ENCODE measurements around the gene SLA2.

SLA2 gene

DNA sequence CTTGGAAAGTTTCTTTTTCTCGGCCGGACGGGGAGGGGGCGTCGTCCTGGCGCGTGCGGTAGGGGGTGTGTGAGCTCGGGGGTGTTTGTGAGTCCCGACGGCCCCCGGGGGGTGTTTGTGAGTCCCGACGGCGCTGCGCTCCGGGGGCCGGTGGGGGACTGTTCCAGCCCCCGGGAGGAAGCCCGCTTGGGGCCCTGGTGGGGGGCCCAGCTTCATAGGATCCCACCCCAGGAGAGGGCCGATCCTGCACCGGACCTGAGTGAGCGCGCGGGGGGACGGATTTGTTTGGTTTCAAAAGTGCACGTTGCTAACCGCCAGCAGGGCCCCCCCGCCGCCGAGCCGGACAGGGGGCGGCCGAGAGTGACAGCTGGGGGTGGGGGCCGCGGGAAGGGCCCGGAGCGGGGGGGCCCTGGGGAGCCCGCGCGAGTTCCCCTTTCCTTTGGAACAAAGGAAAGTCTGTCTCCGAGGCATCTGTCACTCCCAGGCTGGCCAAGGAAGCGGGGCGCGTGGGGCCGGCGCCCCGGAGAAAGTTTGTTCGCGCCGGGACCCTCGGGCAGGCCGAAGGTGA, 72.1 kb downstream of the SLA2 start:
- peak in 4 of 5 experiments; percentile 1 to 29 (median 26) for DNase-seq

GRCh38 chr20:36573103-36573797, 72.7 kb downstream of the SLA2 start, which contains the start of gene TGIF2:
TSS of gene TGIF2 (plus strand) at chr20:36573597. CDS start at chr20:36578775, 5,178 bp downstream.
- DNase-seq: peak; percentile 79 to 92 (median 86)

- peak in 4 of 5 experiments; percentile 21 to 80 (median 49) for DNase-seq
Observed at GRCh38 chr20:36572701-36573102, 73.3 kb downstream of the SLA2 start.

GRCh38 chr20:36571564-36572504, 74.2 kb downstream of the SLA2 start:
- DNase-seq: no peak

- DNase-seq: no peak
Observed at GRCh38 chr20:36569847-36570429, 76.1 kb downstream of the SLA2 start.

- DNase-seq: no peak
Observed at GRCh38 chr20:36565520-36565919, 80.5 kb downstream of the SLA2 start.

DNA sequence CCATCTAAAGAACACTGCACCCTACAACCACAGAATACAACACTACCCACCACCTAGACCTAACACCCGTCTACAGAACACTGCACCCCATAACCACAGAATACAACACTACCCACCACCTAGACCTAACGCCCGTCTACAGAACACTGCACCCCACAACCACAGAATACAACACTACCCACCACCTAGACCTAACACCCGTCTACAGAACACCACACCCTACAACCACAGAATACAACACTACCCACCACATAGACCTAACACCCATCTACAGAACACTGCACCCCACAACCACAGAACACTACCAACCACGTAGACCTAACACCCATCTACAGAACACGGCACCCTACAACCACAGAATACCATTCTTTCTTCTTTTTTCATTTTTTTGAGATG, 81.3 kb downstream of the SLA2 start:
- DNase-seq: peak in 2 of 5 experiments; percentile 46 to 71

- DNase-seq: peak in 1 of 5 experiments; percentile 60
Observed at GRCh38 chr20:36564078-36564725, 81.8 kb downstream of the SLA2 start.

DNA sequence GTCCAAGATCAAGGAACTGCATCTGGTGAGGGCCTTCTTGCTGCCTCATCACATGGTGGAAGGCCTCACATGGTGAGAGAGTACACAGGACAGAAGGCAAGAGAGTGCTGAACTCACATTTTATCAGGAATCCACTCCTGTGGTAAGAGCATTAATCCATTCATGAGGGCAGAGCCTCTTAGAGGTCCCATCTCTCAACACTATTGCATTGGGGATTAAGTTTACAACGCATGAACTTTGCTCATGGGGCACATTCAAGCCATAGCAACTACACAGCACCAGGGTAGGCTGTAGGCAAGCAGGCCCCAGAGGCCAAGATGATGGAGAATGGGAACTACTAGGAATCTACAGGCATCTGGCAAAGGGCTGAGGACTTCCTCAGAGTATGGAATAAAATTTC, 82.6 kb downstream of the SLA2 start:
- no peak for DNase-seq

GRCh38 chr20:36562724-36563123, 83.3 kb downstream of the SLA2 start:
- DNase-seq: no peak
